HFF-Myc (cell line): Measurements from ENCODE around the gene ZFYVE28.
A peak's percentile ranks its signal among the peaks of the same experiment; 100 is the strongest.

Experiments
- DNase-seq: peaks from one replicate; pipeline ENCODE4 v3.0.0-alpha.2; 2011; ENCODE audit warnings: low read depth; ENCODE audit errors: extremely low read depth
- H3K4me3 ChIP-seq: replicated peaks from 2 replicates; pipeline ENCODE4 v1.5.1; 2011; ENCODE audit warnings: low read depth, mild to moderate bottlenecking, control low read depth, low read length
- TF ChIP-seq, protein P1 (sequence below): IDR thresholded peaks from 2 replicates; pipeline ENCODE4 v1.5.1; 2012; ENCODE audit warnings: mild to moderate bottlenecking, low read depth, low read length, control low read depth; ENCODE audit errors: missing control alignments

Gene ZFYVE28

GRCh38 chr4:2445130-2445529 lies 26.7 kb upstream of the ZFYVE28 start:
- DNase-seq, result no peak

DNA sequence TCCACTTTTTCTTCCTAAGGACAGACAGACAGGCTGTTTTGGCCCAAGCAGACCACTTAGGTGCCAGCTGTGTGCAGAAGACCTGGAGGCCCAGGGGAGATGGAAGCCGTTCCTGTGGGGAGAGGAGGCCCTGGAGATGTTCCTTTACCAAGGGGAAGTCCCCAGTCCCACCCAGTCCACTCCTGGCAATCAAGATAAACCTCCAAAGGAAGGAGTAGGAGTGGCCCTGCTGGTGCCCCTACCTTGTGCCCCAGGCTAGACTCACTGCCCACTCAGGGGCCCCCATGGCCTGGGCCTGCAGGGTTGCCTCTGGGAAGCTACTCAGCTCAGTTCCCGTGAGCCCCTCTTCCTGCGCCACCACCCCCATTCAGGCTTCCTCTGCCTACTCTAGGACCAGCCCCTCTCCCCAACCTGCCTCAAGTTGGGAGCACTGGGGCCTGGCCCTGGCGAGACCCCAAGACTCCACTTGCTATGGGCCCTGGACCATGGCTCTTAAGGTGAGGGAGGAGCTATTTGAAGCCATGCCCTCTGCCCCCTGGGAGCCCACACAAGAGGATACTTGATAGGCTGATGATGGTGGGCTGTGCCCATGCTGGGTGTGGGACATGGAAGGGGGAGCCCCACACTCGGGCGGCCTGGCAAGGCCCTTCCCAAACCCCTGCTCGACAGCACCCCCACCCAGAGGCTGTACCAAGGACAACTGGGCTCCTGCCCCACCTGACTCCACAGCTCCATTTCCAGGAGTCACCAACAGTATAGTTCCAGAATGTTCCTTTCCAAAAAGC lies 25.7 kb upstream of the ZFYVE28 start:
- no peak for DNase-seq
- TF ChIP-seq, protein P1, sequence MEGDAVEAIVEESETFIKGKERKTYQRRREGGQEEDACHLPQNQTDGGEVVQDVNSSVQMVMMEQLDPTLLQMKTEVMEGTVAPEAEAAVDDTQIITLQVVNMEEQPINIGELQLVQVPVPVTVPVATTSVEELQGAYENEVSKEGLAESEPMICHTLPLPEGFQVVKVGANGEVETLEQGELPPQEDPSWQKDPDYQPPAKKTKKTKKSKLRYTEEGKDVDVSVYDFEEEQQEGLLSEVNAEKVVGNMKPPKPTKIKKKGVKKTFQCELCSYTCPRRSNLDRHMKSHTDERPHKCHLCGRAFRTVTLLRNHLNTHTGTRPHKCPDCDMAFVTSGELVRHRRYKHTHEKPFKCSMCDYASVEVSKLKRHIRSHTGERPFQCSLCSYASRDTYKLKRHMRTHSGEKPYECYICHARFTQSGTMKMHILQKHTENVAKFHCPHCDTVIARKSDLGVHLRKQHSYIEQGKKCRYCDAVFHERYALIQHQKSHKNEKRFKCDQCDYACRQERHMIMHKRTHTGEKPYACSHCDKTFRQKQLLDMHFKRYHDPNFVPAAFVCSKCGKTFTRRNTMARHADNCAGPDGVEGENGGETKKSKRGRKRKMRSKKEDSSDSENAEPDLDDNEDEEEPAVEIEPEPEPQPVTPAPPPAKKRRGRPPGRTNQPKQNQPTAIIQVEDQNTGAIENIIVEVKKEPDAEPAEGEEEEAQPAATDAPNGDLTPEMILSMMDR, result no peak
- H3K4me3 ChIP-seq, result no peak overlapping the region

More at GRCh38 chr4:2445130-2445529, 26.7 kb upstream of the ZFYVE28 start:
- TF ChIP-seq, protein P1, result no peak
- H3K4me3 ChIP-seq, result no peak overlapping the region

DNA sequence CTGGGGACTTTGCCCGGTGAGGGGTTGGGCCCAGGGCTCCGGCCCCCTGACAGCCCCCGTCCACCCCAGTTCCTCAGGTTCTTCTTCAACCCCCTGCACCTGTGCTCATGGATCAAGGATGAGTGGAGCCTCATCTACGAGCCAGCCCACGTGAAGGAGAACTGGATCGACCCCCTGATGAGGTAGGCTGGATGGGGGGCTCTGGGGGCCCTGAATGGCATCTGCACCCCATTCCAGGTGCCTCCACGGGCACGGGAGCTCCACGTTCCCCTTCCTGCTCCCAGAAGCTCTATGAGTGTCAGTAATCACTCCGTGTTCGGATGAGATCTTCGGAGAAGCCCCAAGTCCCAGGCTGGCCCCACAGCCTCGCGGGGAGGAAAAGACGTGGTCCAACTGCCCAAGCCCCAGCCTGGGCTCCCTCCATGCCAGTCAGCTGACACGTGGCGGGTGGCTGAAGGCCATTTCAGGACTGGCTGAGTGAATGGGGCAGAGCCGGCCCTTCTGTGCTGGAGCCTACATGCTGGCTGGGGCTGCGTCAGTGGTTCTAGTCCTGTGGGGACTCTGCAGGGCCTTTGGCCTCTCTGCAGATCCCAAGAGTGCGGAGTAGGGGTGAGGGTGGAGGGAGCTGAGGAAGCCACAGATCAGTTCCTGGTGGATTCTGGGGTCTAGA lies 24.8 kb upstream of the ZFYVE28 start:
- no peak for DNase-seq
- TF ChIP-seq, protein P1, result no peak
- H3K4me3 ChIP-seq, result no peak overlapping the region

- TF ChIP-seq, protein P1, result no peak
- no peak overlapping the region for H3K4me3 ChIP-seq
- no peak for DNase-seq
Observed at GRCh38 chr4:2442175-2442993, 23.9 kb upstream of the ZFYVE28 start.

- no peak overlapping the region for H3K4me3 ChIP-seq
- TF ChIP-seq, protein P1, result peak; percentile 79
- DNase-seq, result peak; percentile 20
Observed at GRCh38 chr4:2441393-2442174, 23.1 kb upstream of the ZFYVE28 start.
